ENCODE measurements around the gene JKAMP. TPM values are rescaled to one million over a fixed set of nuclear protein-coding genes. Genes with fewer than 3 reads are reported as not detected.

JKAMP gene
- total RNA-seq, 1 donor from 2014 or later = 44.6 TPM

- H3K9me3 ChIP-seq = no peaks in the 10 kb centered on the region
- H3K27me3 ChIP-seq (ENCODE audit: low read depth) = no peaks in the 10 kb centered on the region
- H3K4me1 ChIP-seq = no peaks in the 10 kb centered on the region
- DNase-seq = no peak
- no peaks in the 10 kb centered on the region for H3K36me3 ChIP-seq
- no peak overlapping the region for H3K4me3 ChIP-seq
- TF ChIP-seq, protein P1, sequence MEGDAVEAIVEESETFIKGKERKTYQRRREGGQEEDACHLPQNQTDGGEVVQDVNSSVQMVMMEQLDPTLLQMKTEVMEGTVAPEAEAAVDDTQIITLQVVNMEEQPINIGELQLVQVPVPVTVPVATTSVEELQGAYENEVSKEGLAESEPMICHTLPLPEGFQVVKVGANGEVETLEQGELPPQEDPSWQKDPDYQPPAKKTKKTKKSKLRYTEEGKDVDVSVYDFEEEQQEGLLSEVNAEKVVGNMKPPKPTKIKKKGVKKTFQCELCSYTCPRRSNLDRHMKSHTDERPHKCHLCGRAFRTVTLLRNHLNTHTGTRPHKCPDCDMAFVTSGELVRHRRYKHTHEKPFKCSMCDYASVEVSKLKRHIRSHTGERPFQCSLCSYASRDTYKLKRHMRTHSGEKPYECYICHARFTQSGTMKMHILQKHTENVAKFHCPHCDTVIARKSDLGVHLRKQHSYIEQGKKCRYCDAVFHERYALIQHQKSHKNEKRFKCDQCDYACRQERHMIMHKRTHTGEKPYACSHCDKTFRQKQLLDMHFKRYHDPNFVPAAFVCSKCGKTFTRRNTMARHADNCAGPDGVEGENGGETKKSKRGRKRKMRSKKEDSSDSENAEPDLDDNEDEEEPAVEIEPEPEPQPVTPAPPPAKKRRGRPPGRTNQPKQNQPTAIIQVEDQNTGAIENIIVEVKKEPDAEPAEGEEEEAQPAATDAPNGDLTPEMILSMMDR (IDR thresholded peaks at IDR 0.05) = no peak
- no peak overlapping the region for H3K27ac ChIP-seq
- intact Hi-C loops (cut with DNase I) = no loop called here
- ATAC-seq = no peak
These were observed 33.6 kb upstream of the JKAMP start for GRCh38 chr14:59450716-59451115.

- Histone ChIP-seq H3K27me3 (ENCODE audit: low read depth) (no peaks in the 10 kb centered on the region), H3K9me3 (no peaks in the 10 kb centered on the region), H3K36me3 (no peaks in the 10 kb centered on the region), H3K27ac (no peak overlapping the region), H3K4me1 (no peaks in the 10 kb centered on the region), H3K4me3 (no peak overlapping the region)
- intact Hi-C loops (cut with DNase I) = no loop called here
- DNase-seq (no peak), ATAC-seq (no peak)
- TF ChIP-seq, protein P1 (IDR thresholded peaks at IDR 0.05) = no peak
These were observed 32.5 kb upstream of the JKAMP start for GRCh38 chr14:59451849-59452248.

DNA sequence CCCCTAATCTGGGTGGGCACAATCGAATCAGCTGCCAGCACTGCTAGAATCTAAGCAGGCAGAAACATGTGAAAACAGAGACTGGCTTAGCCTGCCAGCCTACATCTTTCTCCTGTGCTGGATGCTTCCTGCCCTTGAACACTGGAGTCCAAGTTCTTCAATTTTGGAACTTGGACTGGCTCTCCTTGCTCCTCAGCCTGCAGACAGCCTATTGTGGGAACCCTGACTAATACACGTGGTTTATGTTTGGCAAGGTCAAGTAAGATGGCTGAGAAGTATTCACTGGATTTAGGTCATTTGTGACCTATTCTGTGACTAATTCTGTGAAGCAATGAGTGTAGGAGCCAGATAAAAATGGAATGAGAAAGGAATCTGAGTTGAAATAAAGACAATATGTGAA lies 30.2 kb upstream of the JKAMP start:
- intact Hi-C loops (cut with DNase I) = no loop called here
- H3K27ac ChIP-seq = no peak overlapping the region
- ATAC-seq = no peak
- H3K36me3 ChIP-seq = no peaks in the 10 kb centered on the region
- H3K4me3 ChIP-seq = no peak overlapping the region
- no peaks in the 10 kb centered on the region for H3K4me1 ChIP-seq
- H3K27me3 ChIP-seq (ENCODE audit: low read depth) = no peaks in the 10 kb centered on the region
- TF ChIP-seq, protein P1 (IDR thresholded peaks at IDR 0.05) = no peak
- H3K9me3 ChIP-seq = no peaks in the 10 kb centered on the region
- DNase-seq = no peak

GRCh38 chr14:59455411-59455810 lies 28.9 kb upstream of the JKAMP start:
- TF ChIP-seq, protein P1 (IDR thresholded peaks at IDR 0.05) = no peak
- no peaks in the 10 kb centered on the region for H3K36me3 ChIP-seq
- intact Hi-C loops (cut with DNase I) = no loop called here
- no peaks in the 10 kb centered on the region for H3K9me3 ChIP-seq
- no peak overlapping the region for H3K4me3 ChIP-seq
- H3K27me3 ChIP-seq (ENCODE audit: low read depth) = no peaks in the 10 kb centered on the region
- H3K4me1 ChIP-seq = no peaks in the 10 kb centered on the region
- ATAC-seq (no peak), DNase-seq (no peak)
- no peak overlapping the region for H3K27ac ChIP-seq

DNA sequence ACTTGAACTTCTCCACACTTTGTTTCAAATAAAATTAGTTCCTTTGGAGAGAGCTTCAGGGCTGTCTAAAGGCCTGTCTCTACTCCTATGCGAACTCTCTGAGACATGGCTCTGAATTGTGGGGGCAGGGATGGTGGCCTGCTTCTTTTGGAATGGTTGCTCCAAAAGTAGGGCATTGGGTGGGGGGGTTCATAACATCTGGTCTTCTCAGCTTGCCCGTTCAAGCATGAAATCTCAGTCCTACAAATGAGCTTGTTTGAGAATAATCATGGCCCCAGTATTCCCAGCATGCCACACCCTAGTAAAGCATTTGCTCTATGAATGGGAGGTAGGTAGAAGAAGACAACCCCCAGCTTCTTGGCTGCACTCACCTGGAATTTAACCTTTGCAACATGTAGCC lies 25.8 kb upstream of the JKAMP start:
- DNase-seq = no peak
- H3K4me1 ChIP-seq = no peaks in the 10 kb centered on the region
- no peak for ATAC-seq
- no peaks in the 10 kb centered on the region for H3K36me3 ChIP-seq
- TF ChIP-seq, protein P1 (IDR thresholded peaks at IDR 0.05) = no peak
- intact Hi-C loops (cut with DNase I) = no loop called here
- H3K27ac ChIP-seq = no peak overlapping the region
- H3K9me3 ChIP-seq = no peaks in the 10 kb centered on the region
- no peak overlapping the region for H3K4me3 ChIP-seq
- H3K27me3 ChIP-seq (ENCODE audit: low read depth) = no peaks in the 10 kb centered on the region

DNA sequence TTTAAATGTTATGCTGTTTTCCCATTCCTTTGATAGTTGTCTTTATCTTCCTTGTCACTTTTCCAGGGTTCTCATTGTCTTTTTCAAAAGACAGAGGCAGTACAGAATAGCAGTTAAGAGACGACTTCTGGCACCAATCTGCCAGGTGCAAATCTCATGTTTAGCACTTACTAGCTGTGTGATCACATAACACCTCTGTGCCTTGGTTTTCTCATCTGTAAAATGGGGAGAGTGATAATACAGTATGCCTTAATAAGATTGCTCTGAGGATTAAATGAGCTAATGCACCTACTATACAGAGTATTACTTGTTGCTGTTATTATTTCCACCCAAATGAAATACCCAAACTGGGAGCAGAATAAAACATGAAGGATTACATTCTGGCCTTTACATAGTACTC lies 23.9 kb upstream of the JKAMP start:
- Histone ChIP-seq H3K27ac (no peak overlapping the region), H3K36me3 (no peaks in the 10 kb centered on the region), H3K9me3 (no peaks in the 10 kb centered on the region), H3K4me3 (no peak overlapping the region), H3K4me1 (peaks cover 11% of the 10 kb centered on the region), H3K27me3 (ENCODE audit: low read depth) (peaks cover 8% of the 10 kb centered on the region)
- TF ChIP-seq, protein P1 (IDR thresholded peaks at IDR 0.05) = no peak
- DNase-seq (no peak), ATAC-seq (no peak)
- intact Hi-C loops (cut with DNase I) = no loop called here
